ENCODE measurements around the gene C6orf132.

The C6orf132 gene

GRCh38 chr6:42179945-42180313 is 37.5 kb upstream of the C6orf132 start:
- DNase-seq (ENCODE audit: low read depth) = no peak
- no peak overlapping the region for H3K4me3 ChIP-seq (ENCODE audit: low read depth, low read length)
- no peak for TF ChIP-seq CTCF (IDR thresholded peaks at IDR 0.05; ENCODE audit: control insufficient read depth, extremely low read depth, insufficient read depth)

GRCh38 chr6:42179261-42179944 is 37.0 kb upstream of the C6orf132 start:
- TF ChIP-seq CTCF (IDR thresholded peaks at IDR 0.05; ENCODE audit: control insufficient read depth, extremely low read depth, insufficient read depth) = no peak
- no peak for DNase-seq (ENCODE audit: low read depth)
- no peak overlapping the region for H3K4me3 ChIP-seq (ENCODE audit: low read depth, low read length)

GRCh38 chr6:42177514-42178364 is 35.3 kb upstream of the C6orf132 start:
- no peak for TF ChIP-seq CTCF (IDR thresholded peaks at IDR 0.05; ENCODE audit: control insufficient read depth, extremely low read depth, insufficient read depth)
- H3K4me3 ChIP-seq (ENCODE audit: low read depth, low read length) = no peak overlapping the region
- no peak for DNase-seq (ENCODE audit: low read depth)

GRCh38 chr6:42176981-42177380 is 34.6 kb upstream of the C6orf132 start:
- DNase-seq (ENCODE audit: low read depth) = no peak
- H3K4me3 ChIP-seq (ENCODE audit: low read depth, low read length) = no peak overlapping the region
- TF ChIP-seq CTCF (IDR thresholded peaks at IDR 0.05; ENCODE audit: control insufficient read depth, extremely low read depth, insufficient read depth) = no peak

- DNase-seq (ENCODE audit: low read depth) = no peak
- no peak overlapping the region for H3K4me3 ChIP-seq (ENCODE audit: low read depth, low read length)
- 0 out of 2 replicates have a peak, but pooled peaks have one; percentile 12 for TF ChIP-seq CTCF (IDR thresholded peaks at IDR 0.05; ENCODE audit: control insufficient read depth, extremely low read depth, insufficient read depth)
These were observed 33.4 kb upstream of the C6orf132 start for GRCh38 chr6:42175860-42176259.

- H3K4me3 ChIP-seq (ENCODE audit: low read depth, low read length) = no peak within 1 kb of the TSS
- DNase-seq (ENCODE audit: low read depth) = no peak
- no peak for TF ChIP-seq CTCF (IDR thresholded peaks at IDR 0.05; ENCODE audit: control insufficient read depth, extremely low read depth, insufficient read depth)
These were observed 30.7 kb upstream of the C6orf132 start, which contains the start of gene GUCA1A for GRCh38 chr6:42173101-42173500. TSS of gene GUCA1A (plus strand) at chr6:42173364. CDS start at chr6:42173614, 250 bp downstream.

Measured in LNCaP clone FGC (cell line).